Measurements from ENCODE around the gene DNAJC16. TPM values are rescaled to one million over a fixed set of nuclear protein-coding genes. Genes with fewer than 3 reads are reported as not detected.

Gene DNAJC16
- total and polyA plus RNA-seq, 2 of the 4 experiments (the other 2 are of a cell fraction), result 8.0 to 13.1 TPM

DNA sequence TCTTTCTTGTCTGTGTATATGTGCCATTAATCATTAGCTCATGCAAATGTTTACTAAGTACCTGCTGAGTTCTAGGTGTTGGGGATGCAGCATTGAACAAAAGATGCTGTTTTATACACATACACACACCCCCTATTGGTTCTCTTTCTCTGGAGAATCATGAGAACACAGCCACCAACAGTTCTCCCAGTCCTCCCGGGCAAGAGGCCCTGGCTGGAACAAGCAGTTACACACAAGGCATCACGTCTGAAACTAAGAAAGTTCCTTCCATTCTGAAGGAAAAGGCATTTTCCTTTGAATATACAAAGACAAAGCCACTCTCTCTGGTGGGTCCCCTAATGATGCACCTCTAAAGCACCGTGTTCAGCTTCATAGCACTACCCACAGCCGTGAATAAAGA lies 13.5 kb upstream of the DNAJC16 start:
- Histone ChIP-seq H2BK120ac (ENCODE audit: low read depth, low read length) (no peak overlapping the region), H2BK15ac (ENCODE audit: low read depth, low read length) (no peak overlapping the region), H3K4ac (ENCODE audit: low read depth, low read length) (no peak overlapping the region), H3K9me3 (ENCODE audit: control insufficient read depth, insufficient read depth, low read length) (no peaks in the 10 kb centered on the region), H3K14ac (replicated peaks; ENCODE audit: low read depth, low read length) (no peak overlapping the region), H4K91ac (ENCODE audit: insufficient read depth, low read depth, low read length) (no peak overlapping the region), H2BK5ac (ENCODE audit: low read depth, low read length, poor library complexity, severe bottlenecking) (no peak overlapping the region), H2AFZ (replicated peaks; ENCODE audit: low read length, poor library complexity) (no peak overlapping the region), H3K23ac (ENCODE audit: low read depth, low read length) (no peak overlapping the region), H3K4me3 (ENCODE audit: insufficient read depth, low read depth, low read length) (no peak overlapping the region), H3K56ac (ENCODE audit: extremely low read depth, insufficient read depth, low read length) (no peak overlapping the region), H3K27ac (ENCODE audit: insufficient read depth, low read length) (no peak overlapping the region), H4K5ac (ENCODE audit: low read depth, low read length) (no peak overlapping the region), H3K4me2 (ENCODE audit: low read depth, low read length) (no peak overlapping the region), H3K9me1 (ENCODE audit: insufficient read depth, low read length) (no peaks in the 10 kb centered on the region), H3K9ac (ENCODE audit: low read depth, low read length) (no peak overlapping the region), H3K18ac (ENCODE audit: low read depth, low read length) (no peak overlapping the region), H3K4me1 (ENCODE audit: control insufficient read depth, insufficient read depth, low read length) (no peaks in the 10 kb centered on the region; the same call in 1 of the 2 replicates), H3K27me3 (ENCODE audit: control insufficient read depth, insufficient read depth, low read length) (no peaks in the 10 kb centered on the region), H3K79me1 (ENCODE audit: low read depth in 1 of 2, low read length in 2 of 2) (no peaks in the 10 kb centered on the region; a peak in 1 of 4 replicates), H2AK9ac (replicated peaks; ENCODE audit: low read depth, low read length, poor library complexity) (no peak overlapping the region), H2BK20ac (ENCODE audit: low read depth, low read length) (no peak overlapping the region), H2AK5ac (ENCODE audit: low read depth, low read length) (no peak overlapping the region), H4K8ac (ENCODE audit: low read depth in 2 of 2, low read length in 2 of 2) (no peak overlapping the region), H4K20me1 (ENCODE audit: insufficient read depth, low read length) (no peaks in the 10 kb centered on the region), H3K36me3 (ENCODE audit: control insufficient read depth, insufficient read depth, low read length) (peaks cover 4% of the 10 kb centered on the region; the same call in 1 of the 2 replicates)
- no peak for DNase-seq
- ATAC-seq (ENCODE audit: low read depth), result no peak
- in situ Hi-C loops (cut with MboI; ENCODE audit: low sequenced_read_pairs) (no loop called here), intact Hi-C loops (cut with micrococcal nuclease) (no loop called here), dilution Hi-C loops (cut with HindIII; ENCODE audit: low sequenced_read_pairs, unreplicated experiment) (no loop called here)
- ChIA-PET CTCF (no interaction called here), POLR2A (ENCODE audit: unreplicated experiment) (no interaction called here)
- no TSS peak for BruUV-seq (replicated peaks)
- TF ChIP-seq, protein P1, sequence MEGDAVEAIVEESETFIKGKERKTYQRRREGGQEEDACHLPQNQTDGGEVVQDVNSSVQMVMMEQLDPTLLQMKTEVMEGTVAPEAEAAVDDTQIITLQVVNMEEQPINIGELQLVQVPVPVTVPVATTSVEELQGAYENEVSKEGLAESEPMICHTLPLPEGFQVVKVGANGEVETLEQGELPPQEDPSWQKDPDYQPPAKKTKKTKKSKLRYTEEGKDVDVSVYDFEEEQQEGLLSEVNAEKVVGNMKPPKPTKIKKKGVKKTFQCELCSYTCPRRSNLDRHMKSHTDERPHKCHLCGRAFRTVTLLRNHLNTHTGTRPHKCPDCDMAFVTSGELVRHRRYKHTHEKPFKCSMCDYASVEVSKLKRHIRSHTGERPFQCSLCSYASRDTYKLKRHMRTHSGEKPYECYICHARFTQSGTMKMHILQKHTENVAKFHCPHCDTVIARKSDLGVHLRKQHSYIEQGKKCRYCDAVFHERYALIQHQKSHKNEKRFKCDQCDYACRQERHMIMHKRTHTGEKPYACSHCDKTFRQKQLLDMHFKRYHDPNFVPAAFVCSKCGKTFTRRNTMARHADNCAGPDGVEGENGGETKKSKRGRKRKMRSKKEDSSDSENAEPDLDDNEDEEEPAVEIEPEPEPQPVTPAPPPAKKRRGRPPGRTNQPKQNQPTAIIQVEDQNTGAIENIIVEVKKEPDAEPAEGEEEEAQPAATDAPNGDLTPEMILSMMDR (conservative IDR thresholded peaks at IDR 0.05; ENCODE audit: low read depth, low read length), result no peak
- no peak for TF ChIP-seq USF2 (IDR thresholded peaks at IDR 0.05; ENCODE audit: low read depth, low read length)
- no peak for TF ChIP-seq RAD21 (IDR thresholded peaks at IDR 0.05; ENCODE audit: low read length)
- TF ChIP-seq CHD1 (IDR thresholded peaks at IDR 0.05; ENCODE audit: low read depth, low read length), result no peak
- TF ChIP-seq POLR2A (IDR thresholded peaks at IDR 0.05; ENCODE audit: low read depth, low read length), result no peak
- no peak for TF ChIP-seq NFE2L2 (IDR thresholded peaks at IDR 0.05; ENCODE audit: low read depth, low read length)
- no peak for TF ChIP-seq SMC3 (IDR thresholded peaks at IDR 0.05; ENCODE audit: low read depth, low read length)
- no peak for TF ChIP-seq CEBPB (IDR thresholded peaks at IDR 0.05; ENCODE audit: low read depth, low read length)
- no peak for TF ChIP-seq RCOR1 (IDR thresholded peaks at IDR 0.05; ENCODE audit: insufficient replicate concordance, low read length)
- WGBS, 2 experiments (ENCODE audit: extremely low coverage in 2 of 2, insufficient read length in 1 of 2), result 20% methylated on average over 1 of the region's 4 CpGs; no CpG with 5 or more reads in 1 of the 2 experiments

Data from IMR-90 (cell line).